Activated naive CD4-positive, alpha-beta T cell treated with anti-CD3 and anti-CD28 coated beads, Interleukin-2, amount 10 ng/mL, durations not matched to agents 5 hours and 36 hours (primary cell): ENCODE measurements around the gene LILRB2. TPM values are rescaled to one million over a fixed set of nuclear protein-coding genes. Genes with fewer than 3 reads are reported as not detected.

Experiments
- microRNA-seq: library from miRNA; unstranded; fragments of <30 nt; microRNA quantifications from one replicate; pipeline ENCODE4 v1.2.0, GENCODE V29; 2022; ENCODE audit warnings: borderline microRNAs expressed, borderline replicate concordance
- total RNA-seq, 2 experiments: library from RNA; stranded (reverse); gene quantifications; one replicate each; pipeline ENCODE4 v1.2.3, GENCODE V29; 2021

Gene LILRB2
- total RNA-seq, result not detected

DNA sequence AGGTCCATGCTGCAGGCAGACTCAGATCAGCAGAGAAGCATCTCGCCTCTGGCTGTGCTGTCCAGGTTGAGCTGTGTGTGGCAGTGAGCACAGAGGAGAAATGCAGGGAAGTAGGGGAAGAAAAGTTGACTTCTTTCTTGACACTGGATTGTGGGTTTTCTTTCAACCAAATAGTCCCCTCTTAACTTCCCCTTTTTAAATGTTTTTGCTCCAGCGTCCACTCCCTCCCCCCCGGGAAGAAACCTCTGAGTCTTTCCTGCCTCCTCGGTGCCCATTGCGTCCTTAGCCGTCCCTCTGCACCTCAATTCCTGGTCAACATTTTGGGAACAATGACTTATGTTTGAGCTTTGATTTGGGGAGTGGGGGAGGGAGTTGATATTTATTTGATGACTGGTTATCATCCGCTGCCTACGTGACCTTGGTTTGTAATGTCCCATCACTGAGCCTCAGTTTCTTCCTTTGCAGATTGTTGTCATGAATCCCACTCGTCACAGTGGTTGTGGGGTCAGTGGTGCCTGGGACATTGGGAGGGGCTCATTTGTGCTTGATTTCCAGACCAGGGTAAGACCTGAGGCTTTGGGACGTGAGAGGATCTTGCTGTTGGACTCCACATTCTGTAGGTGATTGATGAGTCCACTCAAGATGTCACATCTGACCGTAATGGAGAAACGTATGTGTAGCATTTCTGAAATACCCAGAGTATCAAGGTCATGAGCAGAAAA, at the start of gene LILRB2:
Gene LILRB2 (minus strand): TSS at position 104 of the 722 bp plus-strand sequence. CDS start 614 bp downstream, outside the sequence.

DNA sequence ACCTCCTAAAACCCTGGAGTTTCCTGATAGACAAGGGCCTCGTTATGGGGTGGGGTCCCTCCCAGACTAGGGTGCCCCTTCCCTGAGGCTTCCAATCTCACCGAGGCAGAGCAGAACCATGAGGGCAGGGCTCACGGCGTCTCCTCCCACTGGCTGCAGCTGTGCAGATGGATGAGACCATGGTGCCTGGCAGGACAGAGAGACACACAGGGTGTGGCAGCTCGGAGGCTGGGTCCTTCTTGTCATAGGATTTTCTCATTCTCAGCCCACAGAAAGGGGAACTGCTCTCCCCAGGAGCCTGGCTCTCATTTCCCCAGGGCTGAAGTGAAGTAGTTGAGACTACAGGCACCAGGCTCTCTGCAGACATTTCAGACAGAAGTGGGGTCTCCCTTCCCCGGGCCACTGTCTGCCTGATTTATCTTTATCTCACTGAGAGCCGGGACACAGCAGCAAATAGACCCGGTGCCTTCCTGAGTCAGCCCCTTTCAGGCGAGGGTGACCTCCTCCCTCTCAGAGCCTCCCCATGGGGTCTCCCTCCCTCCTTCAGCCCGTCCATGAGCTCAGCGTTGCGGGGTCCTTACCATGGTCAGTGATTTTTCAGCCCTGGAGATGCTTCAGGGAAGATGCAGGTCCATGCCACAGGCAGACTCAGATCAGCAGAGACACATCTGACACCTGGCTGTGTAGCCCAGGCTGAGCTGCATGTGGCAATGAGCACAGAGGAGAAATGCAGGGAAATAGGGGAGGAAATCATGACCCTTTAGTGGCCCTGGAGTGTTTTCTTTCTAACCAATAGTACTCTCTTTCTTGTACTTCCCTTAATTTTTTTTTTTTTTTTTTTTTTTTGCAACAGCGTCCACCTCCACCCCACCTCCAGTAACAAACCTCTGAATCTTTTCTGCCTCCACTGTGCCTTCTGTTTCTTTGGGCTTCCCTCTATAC, 31.8 kb upstream of the LILRB2 start, which contains the start of gene LILRA5:
Gene LILRA5 (minus strand): TSS at position 731 of the 942 bp plus-strand sequence. CDS start 147 bp downstream, at position 584.

DNA sequence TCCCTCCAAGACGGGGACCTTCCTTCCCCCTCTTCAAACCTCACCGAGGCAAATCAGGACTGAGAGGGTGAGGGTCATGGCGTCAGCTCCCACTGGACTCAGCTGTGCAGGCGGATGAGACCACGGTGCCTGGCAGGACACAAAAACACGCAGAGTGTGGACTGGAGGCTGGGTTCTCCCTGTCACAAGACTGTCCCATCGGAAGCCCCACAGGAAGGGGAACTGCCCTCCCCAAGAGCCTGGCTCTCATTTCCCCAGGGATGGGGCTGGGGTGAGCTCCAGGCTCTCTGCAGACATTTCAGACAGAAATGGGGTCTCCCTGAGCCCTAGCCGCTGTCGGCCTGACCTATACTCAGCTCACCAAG, 23.8 kb downstream of the LILRB2 start, which contains the start of gene LILRB5:
Gene LILRB5 (minus strand): TSS at position 158 of the 365 bp plus-strand sequence. CDS start 80 bp downstream, at position 78.

DNA sequence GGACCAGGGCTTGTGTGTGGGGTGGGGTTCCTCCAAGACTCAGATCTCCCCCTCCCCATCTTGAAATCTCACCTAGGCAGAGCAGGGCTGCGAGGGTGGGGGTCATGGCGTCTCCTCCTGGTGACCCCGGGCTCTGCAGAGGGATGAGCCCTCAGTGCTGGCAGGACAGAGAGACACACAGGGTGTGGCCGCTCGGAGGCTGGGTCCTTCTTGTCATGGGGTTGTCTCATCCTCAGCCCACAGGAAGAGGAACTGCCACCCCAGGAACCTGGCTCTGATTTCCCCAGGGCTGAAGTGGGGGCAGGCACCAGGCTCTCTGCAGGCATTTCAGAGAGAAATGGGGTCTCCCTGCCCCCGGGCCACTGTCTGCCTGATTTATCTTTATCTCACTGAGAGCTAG, 38.3 kb downstream of the LILRB2 start, which contains the start of gene LILRA6:
Gene LILRA6 (minus strand): TSS at position 145 of the 400 bp plus-strand sequence.

Small RNAs within 50 kb of the gene (microRNA-seq; reads per million reads assigned to microRNA genes)
- not detected for gene MIR4752

Other genes with a start within 250 kb of the LILRB2 start
- gene VSTM1, start 217.2 kb downstream of the LILRB2 start, total RNA-seq, result not detected
- gene TARM1, start 199.7 kb downstream of the LILRB2 start, total RNA-seq, result not detected
- gene OSCAR, start 180.3 kb downstream of the LILRB2 start, total RNA-seq, result under 1 TPM in 1 of 2 experiments, not detected in 1; 0.23 TPM
- gene NDUFA3, start 178.3 kb downstream of the LILRB2 start, total RNA-seq, result 100 to 1,000 TPM; 121 TPM
- 10 to 100 TPM; 42.4 to 46.4 TPM for gene TFPT, start 165.5 kb downstream of the LILRB2 start, total RNA-seq
- gene PRPF31, start 165.4 kb downstream of the LILRB2 start, total RNA-seq, result 10 to 100 TPM; 63.1 to 68.3 TPM
- 10 to 100 TPM; 59.2 to 65.5 TPM for gene CNOT3, start 143.3 kb downstream of the LILRB2 start, total RNA-seq
- 1 to 10 TPM; 8.6 to 8.8 TPM for gene LENG1, start 121.4 kb downstream of the LILRB2 start, total RNA-seq
- gene TMC4, start 108.0 kb downstream of the LILRB2 start, total RNA-seq, result 1 to 10 TPM; 3.1 to 3.6 TPM
- gene MBOAT7, start 91.5 kb downstream of the LILRB2 start, total RNA-seq, result 10 to 100 TPM; 46.0 to 46.9 TPM
- 10 to 100 TPM in 1 of 2 experiments, 1 to 10 TPM in 1; 9.9 to 11.6 TPM for gene TSEN34, start 89.8 kb downstream of the LILRB2 start, total RNA-seq
- 1,000 to 10,000 TPM; 1,383 to 1,428 TPM for gene RPS9, start 80.3 kb downstream of the LILRB2 start, total RNA-seq
- gene LILRB3, start 58.1 kb downstream of the LILRB2 start, total RNA-seq, result 1 to 10 TPM; 4.8 to 4.9 TPM
- gene LILRA6, start 38.3 kb downstream of the LILRB2 start, total RNA-seq, result under 1 TPM; 0.19 to 0.33 TPM
- gene LILRB5, start 23.8 kb downstream of the LILRB2 start, total RNA-seq, result not detected
- not detected for gene LILRA5, start 32.1 kb upstream of the LILRB2 start, total RNA-seq
- gene LILRA4, start 58.1 kb upstream of the LILRB2 start, total RNA-seq, result not detected
- gene LAIR1, start 83.8 kb upstream of the LILRB2 start, total RNA-seq, result 100 to 1,000 TPM in 1 of 2 experiments, 10 to 100 TPM in 1; 99.2 to 100 TPM
- gene TTYH1, start 134.4 kb upstream of the LILRB2 start, total RNA-seq, result under 1 TPM; 0.58 to 0.91 TPM
- 100 to 1,000 TPM; 239 to 275 TPM for gene LENG8, start 168.1 kb upstream of the LILRB2 start, total RNA-seq
- 1 to 10 TPM; 6.3 to 7.4 TPM for gene LENG9, start 182.7 kb upstream of the LILRB2 start, total RNA-seq
- gene CDC42EP5, start 192.2 kb upstream of the LILRB2 start, total RNA-seq, result not detected
- gene LAIR2, start 221.7 kb upstream of the LILRB2 start, total RNA-seq, result 1 to 10 TPM; 3.6 to 3.7 TPM